Measurements from ENCODE around the gene GLP1R.

GLP1R gene

GRCh38 chr6:39048481-39049399 is at the start of gene GLP1R:
Gene GLP1R, plus strand, starts transcription at chr6:39048781. Its CDS starts 60 bp downstream, at chr6:39048841.
- no peak for DNase-seq

GRCh38 chr6:39003072-39003471 is 45.5 kb upstream of the GLP1R start:
- no peak for DNase-seq

GRCh38 chr6:39003492-39003891 is 45.1 kb upstream of the GLP1R start:
- no peak for DNase-seq

- DNase-seq: no peak
Measured at GRCh38 chr6:39004801-39005200, 43.8 kb upstream of the GLP1R start.

- DNase-seq: no peak
Measured at GRCh38 chr6:39005774-39006173, 42.8 kb upstream of the GLP1R start.

- DNase-seq: no peak
Measured at GRCh38 chr6:39007575-39007974, 41.0 kb upstream of the GLP1R start.

GRCh38 chr6:39008737-39009136 is 39.8 kb upstream of the GLP1R start:
- DNase-seq: no peak

- no peak for DNase-seq
Measured at GRCh38 chr6:39009476-39009875, 39.1 kb upstream of the GLP1R start.

- no peak for DNase-seq
Measured at GRCh38 chr6:39016839-39017546, 31.6 kb upstream of the GLP1R start.

GRCh38 chr6:39017547-39017880 is 31.1 kb upstream of the GLP1R start:
- no peak for DNase-seq

GRCh38 chr6:39018103-39018502 is 30.5 kb upstream of the GLP1R start:
- no peak for DNase-seq

GRCh38 chr6:39020136-39020535 is 28.4 kb upstream of the GLP1R start:
- no peak for DNase-seq

GRCh38 chr6:39021041-39021440 is 27.5 kb upstream of the GLP1R start:
- DNase-seq: no peak

- DNase-seq: no peak
Measured at GRCh38 chr6:39021779-39022178, 26.8 kb upstream of the GLP1R start.

GRCh38 chr6:39026175-39026574 is 22.4 kb upstream of the GLP1R start:
- DNase-seq: no peak

GRCh38 chr6:39029156-39030011 is 19.2 kb upstream of the GLP1R start:
- no peak for DNase-seq

GRCh38 chr6:39035681-39036080 is 12.9 kb upstream of the GLP1R start:
- no peak for DNase-seq

- DNase-seq: no peak
Measured at GRCh38 chr6:39037082-39037508, 11.5 kb upstream of the GLP1R start.

GRCh38 chr6:39037707-39038106 is 10.9 kb upstream of the GLP1R start:
- no peak for DNase-seq

- DNase-seq: no peak
Measured at GRCh38 chr6:39040080-39040673, 8.4 kb upstream of the GLP1R start.

GRCh38 chr6:39041072-39041471 is 7.5 kb upstream of the GLP1R start:
- DNase-seq: no peak

GRCh38 chr6:39043776-39044175 is 4.8 kb upstream of the GLP1R start:
- no peak for DNase-seq

GRCh38 chr6:39044181-39044580 is 4.4 kb upstream of the GLP1R start:
- DNase-seq: no peak
